Fibroblast of peridontal ligament (primary cell): ENCODE data around the gene TMEM45A.
"Not testable (repeated sequence)": the region's sequence is repeated elsewhere in the genome, so short reads cannot be mapped to it uniquely, and the experiment has no call there.

Source experiments
- DNase-seq: peaks from one replicate; pipeline ENCODE4 v3.0.0-alpha.2; 2010; ENCODE audit errors: extremely low read depth

Gene TMEM45A

GRCh38 chr3:100533176-100533575, 40.8 kb downstream of the TMEM45A start:
- peak; percentile 77 for DNase-seq

DNA sequence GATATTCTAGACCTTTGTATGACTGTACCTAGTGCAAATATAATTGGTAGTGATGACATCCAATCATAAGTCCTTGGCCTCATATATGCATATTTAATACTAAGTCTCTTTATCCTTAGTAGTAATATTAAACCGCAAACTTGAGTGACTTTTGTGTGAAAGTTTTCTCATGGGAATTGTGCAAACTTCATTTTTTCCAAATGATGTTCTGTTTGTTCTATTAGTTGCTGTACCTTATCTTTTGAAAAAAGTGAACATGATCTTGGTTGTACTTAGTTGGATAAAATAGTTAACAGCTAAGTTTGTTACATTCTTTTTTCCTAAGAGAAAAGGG, 43.2 kb downstream of the TMEM45A start:
- DNase-seq, result no peak

GRCh38 chr3:100536093-100536492, 43.7 kb downstream of the TMEM45A start:
- DNase-seq, result no peak

GRCh38 chr3:100537646-100538338, 45.4 kb downstream of the TMEM45A start:
- no peak for DNase-seq

DNA sequence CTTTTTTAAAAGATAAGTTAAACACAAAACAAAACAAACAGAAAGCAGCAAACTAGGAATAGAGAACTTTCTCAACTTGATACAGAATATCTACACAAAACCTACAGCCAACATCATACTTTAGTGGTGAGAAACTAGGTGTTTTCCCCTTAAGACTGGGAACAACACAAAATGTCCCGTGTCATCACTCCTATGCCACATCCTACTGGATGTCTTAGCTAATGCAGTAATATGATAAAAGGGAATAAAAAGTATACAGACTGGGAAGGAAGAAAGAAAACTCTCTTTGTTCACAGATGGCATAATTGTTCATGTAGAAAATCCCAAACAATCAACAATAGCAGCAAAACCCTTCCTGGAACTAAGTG, 45.9 kb downstream of the TMEM45A start:
- DNase-seq, result no peak

- DNase-seq, result peak; percentile 45
These were observed 48.4 kb downstream of the TMEM45A start for GRCh38 chr3:100540791-100541334.

DNA sequence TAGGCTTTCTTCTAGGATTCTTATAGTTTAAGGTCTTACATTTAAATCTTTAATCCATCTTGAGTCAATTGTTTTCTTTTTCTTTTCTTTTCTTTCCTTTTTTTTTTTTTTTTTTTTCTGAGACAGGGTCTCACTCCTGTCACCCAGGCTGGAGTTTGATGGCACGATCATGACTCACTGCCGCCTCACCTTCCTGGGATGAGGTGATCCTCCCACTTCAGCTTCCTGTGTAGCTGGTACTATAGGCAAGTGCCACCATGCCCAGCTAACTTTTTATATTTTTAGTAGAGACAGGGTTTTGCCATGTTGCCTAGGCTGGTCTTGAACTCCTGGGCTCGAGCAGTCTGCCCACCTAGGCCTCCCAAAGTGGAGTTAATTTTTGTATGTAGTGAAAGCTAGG, 49.0 kb downstream of the TMEM45A start:
- not testable (repeated sequence) for DNase-seq

GRCh38 chr3:100545371-100545770, 53.0 kb downstream of the TMEM45A start:
- DNase-seq, result no peak

GRCh38 chr3:100546020-100546744, 53.8 kb downstream of the TMEM45A start:
- no peak for DNase-seq

DNA sequence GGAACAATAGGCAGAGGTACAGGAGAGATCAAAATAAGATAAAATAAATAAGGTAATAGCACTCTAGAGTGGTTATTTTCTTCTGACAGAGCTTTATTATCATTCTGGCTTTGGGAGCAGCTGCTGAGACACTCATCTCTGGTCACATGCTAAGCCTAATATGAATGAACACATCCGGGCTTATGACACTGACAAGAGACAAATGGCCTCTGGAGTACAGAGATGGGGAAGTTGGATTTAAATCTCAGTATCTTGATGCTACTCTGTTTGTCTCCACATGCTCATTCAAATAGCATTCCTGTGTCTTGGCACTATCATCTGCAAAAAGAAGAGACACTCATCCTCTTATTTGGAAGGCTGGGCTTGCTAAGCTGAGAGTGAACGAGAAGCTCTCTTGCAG, 55.6 kb downstream of the TMEM45A start:
- DNase-seq, result no peak

GRCh38 chr3:100553618-100554372, 61.4 kb downstream of the TMEM45A start:
- no peak for DNase-seq

- no peak for DNase-seq
These were observed 61.9 kb downstream of the TMEM45A start for GRCh38 chr3:100554373-100554676.

DNA sequence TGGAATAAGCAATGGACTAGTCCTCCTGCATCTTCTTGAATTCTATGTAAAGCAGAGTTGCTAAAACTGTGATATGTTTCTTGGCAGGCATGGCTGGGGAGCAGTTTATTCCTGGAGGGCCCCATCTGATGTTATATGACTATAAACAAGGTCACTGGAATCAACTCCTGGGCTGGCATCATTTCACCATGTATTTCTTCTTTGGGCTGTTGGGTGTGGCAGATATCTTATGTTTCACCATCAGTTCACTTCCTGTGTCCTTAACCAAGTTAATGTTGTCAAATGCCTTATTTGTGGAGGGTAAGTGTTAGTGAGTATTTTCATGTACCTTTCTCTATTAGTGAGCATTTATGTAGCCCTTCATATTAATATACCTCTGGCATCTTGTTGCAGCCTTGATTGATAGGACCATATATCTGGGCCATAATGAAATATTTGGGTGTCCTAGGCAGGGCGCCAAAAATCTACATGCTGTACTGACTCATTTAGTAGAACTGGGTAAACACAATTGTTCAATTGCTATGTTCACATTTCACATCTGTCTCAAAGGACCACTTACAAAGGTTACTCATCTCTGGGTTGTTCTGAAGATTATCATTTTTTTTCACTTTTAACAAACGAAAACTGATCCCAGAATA, 64.4 kb downstream of the TMEM45A start:
- peak; percentile 76 for DNase-seq

- no peak for DNase-seq
These were observed 65.8 kb downstream of the TMEM45A start for GRCh38 chr3:100558233-100558632.

GRCh38 chr3:100560426-100560825, 68.0 kb downstream of the TMEM45A start:
- no peak for DNase-seq

DNA sequence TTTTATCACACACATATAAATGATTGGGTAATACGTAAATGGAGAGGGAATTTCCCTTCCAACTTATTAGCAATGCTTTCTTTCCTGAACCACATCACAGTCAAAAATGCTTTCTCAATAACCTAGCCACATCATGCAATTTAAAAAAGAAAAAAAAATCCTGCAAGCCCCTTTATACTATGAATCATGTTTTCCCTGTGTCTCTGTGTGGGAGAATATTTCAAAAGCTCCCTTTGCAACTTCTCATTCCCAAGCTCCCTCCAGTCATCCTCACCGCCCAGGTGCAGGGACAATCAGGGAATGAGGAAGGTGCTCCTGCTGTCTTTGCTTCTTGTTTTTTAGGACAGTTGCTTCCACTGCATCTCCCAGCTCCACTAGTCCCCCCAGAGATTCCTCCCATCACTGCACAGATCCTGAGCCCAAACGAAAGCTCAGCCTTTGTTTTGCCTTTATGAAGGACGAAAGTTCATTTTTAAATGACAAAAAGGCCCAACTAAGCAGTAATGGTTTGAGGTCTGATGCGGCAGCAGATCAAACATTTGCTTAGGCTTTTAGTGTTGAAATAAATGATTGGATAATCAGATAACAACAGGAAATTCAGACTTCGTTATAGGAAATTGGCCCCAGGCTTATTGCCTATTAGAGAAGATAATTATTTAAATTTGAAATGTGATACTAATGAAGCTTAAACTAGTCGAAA, 69.2 kb downstream of the TMEM45A start:
- DNase-seq, result peak; percentile 91

GRCh38 chr3:100562224-100562857, 69.9 kb downstream of the TMEM45A start:
- DNase-seq, result no peak

DNA sequence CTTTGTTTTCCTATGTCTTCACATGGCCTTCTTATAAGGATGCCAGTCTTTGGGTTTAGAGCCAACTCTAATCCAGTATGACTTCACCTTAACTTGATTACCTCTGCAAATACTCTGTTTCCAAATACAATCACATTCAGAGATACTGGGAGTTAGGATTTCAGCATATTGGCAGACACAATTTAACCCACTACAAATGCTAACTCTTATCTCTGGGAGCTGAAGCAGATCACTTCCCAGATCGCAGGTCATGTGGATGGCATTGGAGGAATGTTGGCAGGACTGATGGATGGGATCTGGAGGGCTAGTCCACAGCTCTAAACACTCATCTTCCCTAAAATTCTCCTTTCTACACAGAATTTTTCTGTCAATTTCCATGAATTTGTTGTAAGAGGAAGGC, 70.8 kb downstream of the TMEM45A start:
- DNase-seq, result no peak

- no peak for DNase-seq
These were observed 71.3 kb downstream of the TMEM45A start for GRCh38 chr3:100563652-100564211.

- peak; percentile 54 for DNase-seq
These were observed 78.4 kb downstream of the TMEM45A start for GRCh38 chr3:100570811-100571210.

DNA sequence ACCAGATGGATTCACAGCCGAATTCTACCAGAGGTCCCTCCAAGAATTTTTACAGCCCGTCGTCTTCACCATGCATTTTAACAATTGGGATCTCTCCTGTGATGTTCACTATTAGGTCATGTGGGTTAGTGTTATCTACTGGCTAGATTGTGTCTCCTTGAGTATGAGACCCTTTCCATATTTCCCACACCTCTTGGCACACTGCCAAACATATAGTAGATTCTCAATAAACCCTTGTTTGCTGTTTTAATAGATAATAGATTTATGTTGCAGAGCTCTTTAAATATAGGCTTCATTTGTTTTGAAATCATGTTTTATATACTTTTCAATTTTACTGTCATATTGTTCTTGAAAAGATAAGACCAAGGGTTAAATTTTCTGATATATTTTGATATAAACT, 82.1 kb downstream of the TMEM45A start:
- DNase-seq, result no peak
